Measurements from ENCODE around the gene OCRL.

The OCRL gene

GRCh38 chrX:129585167-129585566 is 45.1 kb downstream of the OCRL start:
- no peak for DNase-seq (ENCODE audit: low read depth in 2 of 2)

GRCh38 chrX:129585691-129586090 is 45.6 kb downstream of the OCRL start:
- no peak for DNase-seq (ENCODE audit: low read depth in 2 of 2)

GRCh38 chrX:129586446-129586845 is 46.4 kb downstream of the OCRL start:
- DNase-seq (ENCODE audit: low read depth in 2 of 2) = no peak

GRCh38 chrX:129590596-129590995 is 50.5 kb downstream of the OCRL start:
- DNase-seq (ENCODE audit: low read depth in 2 of 2) = no peak

GRCh38 chrX:129593137-129593536 is 53.1 kb downstream of the OCRL start:
- DNase-seq (ENCODE audit: low read depth in 2 of 2) = no peak

- DNase-seq (ENCODE audit: low read depth in 2 of 2) = no peak
These were observed 54.7 kb downstream of the OCRL start for GRCh38 chrX:129594781-129595180.

GRCh38 chrX:129596077-129596476 is 56.0 kb downstream of the OCRL start:
- DNase-seq (ENCODE audit: low read depth in 2 of 2) = no peak

GRCh38 chrX:129597905-129598304 is 57.8 kb downstream of the OCRL start:
- no peak for DNase-seq (ENCODE audit: low read depth in 2 of 2)

GRCh38 chrX:129599499-129599898 is 59.4 kb downstream of the OCRL start:
- no peak for DNase-seq (ENCODE audit: low read depth in 2 of 2)

- DNase-seq (ENCODE audit: low read depth in 2 of 2) = no peak
These were observed 59.9 kb downstream of the OCRL start for GRCh38 chrX:129599996-129600395.

- DNase-seq (ENCODE audit: low read depth in 2 of 2) = no peak
These were observed 60.9 kb downstream of the OCRL start for GRCh38 chrX:129600981-129601424.

- no peak for DNase-seq (ENCODE audit: low read depth in 2 of 2)
These were observed 66.9 kb downstream of the OCRL start for GRCh38 chrX:129606918-129607317.

GRCh38 chrX:129608496-129608895 is 68.4 kb downstream of the OCRL start:
- DNase-seq (ENCODE audit: low read depth in 2 of 2) = no peak

GRCh38 chrX:129609395-129609794 is 69.3 kb downstream of the OCRL start:
- no peak for DNase-seq (ENCODE audit: low read depth in 2 of 2)

- no peak for DNase-seq (ENCODE audit: low read depth in 2 of 2)
These were observed 72.3 kb downstream of the OCRL start for GRCh38 chrX:129612396-129612795.

GRCh38 chrX:129613596-129613995 is 73.5 kb downstream of the OCRL start:
- DNase-seq (ENCODE audit: low read depth in 2 of 2) = no peak

- no peak for DNase-seq (ENCODE audit: low read depth in 2 of 2)
These were observed 74.6 kb downstream of the OCRL start for GRCh38 chrX:129614481-129615255.

- no peak for DNase-seq (ENCODE audit: low read depth in 2 of 2)
These were observed 77.4 kb downstream of the OCRL start for GRCh38 chrX:129617420-129617819.

GRCh38 chrX:129618997-129619396 is 78.9 kb downstream of the OCRL start:
- DNase-seq (ENCODE audit: low read depth in 2 of 2) = no peak

GRCh38 chrX:129622757-129623301 is 82.8 kb downstream of the OCRL start:
- no peak for DNase-seq (ENCODE audit: low read depth in 2 of 2)

- DNase-seq (ENCODE audit: low read depth in 2 of 2) = no peak
These were observed 86.0 kb downstream of the OCRL start for GRCh38 chrX:129626026-129626425.

- no peak for DNase-seq (ENCODE audit: low read depth in 2 of 2)
These were observed 89.8 kb downstream of the OCRL start for GRCh38 chrX:129629837-129630236.

GRCh38 chrX:129631849-129632248 is 91.8 kb downstream of the OCRL start:
- DNase-seq (ENCODE audit: low read depth in 2 of 2) = no peak

- DNase-seq (ENCODE audit: low read depth in 2 of 2) = no peak
These were observed 92.4 kb downstream of the OCRL start for GRCh38 chrX:129632443-129632842.
